22Rv1 (cell line): ENCODE data around the gene GRAMD2B.
"Not testable (repeated sequence)": the region's sequence is repeated elsewhere in the genome, so short reads cannot be mapped to it uniquely, and the experiment has no call there.

ENCODE experiments used
- H3K27ac ChIP-seq: fragments of 450-650 bp; 2 replicates; pipeline ENCODE4 v1.5.1; 2017
- ZFX ChIP-seq: fragments of 450-650 bp; IDR thresholded peaks from 2 replicates; pipeline ENCODE4 v1.6.1; 2017; ENCODE audit warnings: antibody characterized with exemption, borderline replicate concordance
- TF ChIP-seq, protein P1 (sequence below): fragments of 450-650 bp; IDR thresholded peaks from 2 replicates; pipeline ENCODE4 v1.5.1; 2017; ENCODE audit warnings: mild to moderate bottlenecking

Gene GRAMD2B

DNA sequence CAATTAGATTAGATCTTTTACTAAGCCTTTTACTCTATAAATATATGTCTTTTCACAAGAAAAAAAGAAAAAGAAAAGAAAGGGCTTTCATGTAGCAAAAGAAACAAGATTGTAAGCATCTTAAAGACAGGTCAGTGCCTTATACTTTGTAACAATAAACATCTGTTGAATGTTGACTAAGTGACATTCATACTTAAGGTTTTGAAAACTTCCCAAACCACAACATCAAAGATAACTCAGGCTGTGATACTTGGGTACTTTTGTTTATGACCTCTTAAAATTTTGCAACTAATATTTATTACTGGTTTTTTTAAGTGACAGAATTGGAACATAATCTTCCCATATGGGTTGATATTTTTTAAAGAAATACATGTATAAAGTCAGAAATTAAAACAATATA is 7.4 kb downstream of the GRAMD2B start:
- TF ChIP-seq, protein P1, sequence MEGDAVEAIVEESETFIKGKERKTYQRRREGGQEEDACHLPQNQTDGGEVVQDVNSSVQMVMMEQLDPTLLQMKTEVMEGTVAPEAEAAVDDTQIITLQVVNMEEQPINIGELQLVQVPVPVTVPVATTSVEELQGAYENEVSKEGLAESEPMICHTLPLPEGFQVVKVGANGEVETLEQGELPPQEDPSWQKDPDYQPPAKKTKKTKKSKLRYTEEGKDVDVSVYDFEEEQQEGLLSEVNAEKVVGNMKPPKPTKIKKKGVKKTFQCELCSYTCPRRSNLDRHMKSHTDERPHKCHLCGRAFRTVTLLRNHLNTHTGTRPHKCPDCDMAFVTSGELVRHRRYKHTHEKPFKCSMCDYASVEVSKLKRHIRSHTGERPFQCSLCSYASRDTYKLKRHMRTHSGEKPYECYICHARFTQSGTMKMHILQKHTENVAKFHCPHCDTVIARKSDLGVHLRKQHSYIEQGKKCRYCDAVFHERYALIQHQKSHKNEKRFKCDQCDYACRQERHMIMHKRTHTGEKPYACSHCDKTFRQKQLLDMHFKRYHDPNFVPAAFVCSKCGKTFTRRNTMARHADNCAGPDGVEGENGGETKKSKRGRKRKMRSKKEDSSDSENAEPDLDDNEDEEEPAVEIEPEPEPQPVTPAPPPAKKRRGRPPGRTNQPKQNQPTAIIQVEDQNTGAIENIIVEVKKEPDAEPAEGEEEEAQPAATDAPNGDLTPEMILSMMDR: no peak
- TF ChIP-seq ZFX: no peak
- no peak overlapping the region for H3K27ac ChIP-seq

DNA sequence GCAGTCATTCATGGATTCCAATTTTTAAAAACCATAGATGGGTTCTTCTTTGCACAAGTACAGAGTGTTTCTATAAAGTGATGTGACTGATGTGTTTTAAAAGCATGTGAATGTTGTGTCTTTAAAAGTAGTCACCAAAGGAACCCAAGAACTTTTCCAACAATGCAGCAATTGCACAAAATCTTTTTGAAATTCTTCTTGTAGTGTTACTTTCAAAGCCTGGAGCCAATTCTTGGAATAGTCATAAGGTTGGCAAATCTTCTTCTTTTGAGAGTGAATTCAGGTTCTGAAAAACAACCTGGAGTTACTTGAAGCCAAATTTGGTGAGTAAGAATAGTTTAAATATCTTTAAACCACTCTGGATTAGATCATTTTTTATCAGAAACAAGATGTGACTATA is 10.5 kb downstream of the GRAMD2B start:
- TF ChIP-seq, protein P1: no peak
- TF ChIP-seq ZFX: no peak
- H3K27ac ChIP-seq: no peak overlapping the region

DNA sequence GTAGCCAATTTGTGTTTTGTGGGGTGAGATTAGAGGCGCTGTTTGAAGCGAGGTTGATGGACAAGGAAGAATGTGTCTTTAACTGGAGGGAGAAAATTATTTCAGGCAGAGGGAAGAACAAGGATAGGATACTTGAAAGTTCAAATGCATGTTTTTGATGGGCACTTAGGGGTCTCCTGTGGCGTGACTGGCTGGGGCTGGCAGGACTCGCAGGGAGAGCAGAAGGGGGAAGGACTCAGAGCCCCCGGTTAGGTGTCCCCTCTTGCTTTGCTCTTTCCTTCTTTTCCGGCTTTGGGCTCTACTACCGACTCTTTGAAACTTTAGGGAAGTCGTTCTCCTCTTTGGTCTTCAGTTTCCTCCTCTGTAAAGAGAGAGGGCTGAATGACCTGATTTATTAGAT is 12.1 kb downstream of the GRAMD2B start:
- TF ChIP-seq ZFX: no peak
- TF ChIP-seq, protein P1: no peak
- no peak overlapping the region for H3K27ac ChIP-seq

DNA sequence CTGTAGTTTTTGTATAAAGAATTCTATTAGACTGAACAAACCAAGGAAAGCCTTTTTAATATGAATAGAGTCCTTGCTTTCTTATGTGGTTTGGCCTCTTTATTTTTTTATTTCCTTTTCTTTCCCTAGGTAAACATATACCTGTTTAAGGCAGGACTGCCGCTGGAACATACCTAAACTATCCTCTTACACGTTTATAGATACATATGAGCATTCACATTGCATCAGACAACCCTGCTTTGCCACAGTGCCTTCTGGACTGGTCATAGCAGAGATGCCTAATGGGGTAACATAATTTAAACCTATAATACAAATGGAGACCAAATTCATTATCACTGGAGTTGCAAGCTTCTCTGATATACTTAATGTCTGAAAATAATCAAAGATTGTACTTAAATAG is 12.5 kb downstream of the GRAMD2B start:
- TF ChIP-seq ZFX: no peak
- TF ChIP-seq, protein P1: no peak
- no peak overlapping the region for H3K27ac ChIP-seq

DNA sequence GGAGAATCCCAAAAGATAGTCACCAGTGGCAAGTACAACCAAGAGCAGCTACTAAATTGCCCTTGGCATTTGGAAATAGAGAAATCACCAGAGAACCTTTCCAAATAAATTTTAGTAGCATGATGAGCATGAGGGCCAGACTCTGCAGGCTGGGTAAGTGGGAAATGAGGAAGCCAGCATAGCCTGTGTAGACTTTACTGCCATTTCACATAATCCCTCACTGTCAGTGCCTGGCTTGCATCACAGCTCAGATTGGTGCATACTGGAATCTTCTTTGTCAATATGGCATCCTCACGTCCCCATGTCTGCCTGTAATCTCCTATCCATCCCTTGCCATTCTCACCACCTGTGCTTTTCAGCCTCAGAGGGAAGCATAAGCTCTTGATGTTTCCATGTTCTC is 14.5 kb downstream of the GRAMD2B start:
- no peak overlapping the region for H3K27ac ChIP-seq
- TF ChIP-seq, protein P1: no peak
- TF ChIP-seq ZFX: no peak

DNA sequence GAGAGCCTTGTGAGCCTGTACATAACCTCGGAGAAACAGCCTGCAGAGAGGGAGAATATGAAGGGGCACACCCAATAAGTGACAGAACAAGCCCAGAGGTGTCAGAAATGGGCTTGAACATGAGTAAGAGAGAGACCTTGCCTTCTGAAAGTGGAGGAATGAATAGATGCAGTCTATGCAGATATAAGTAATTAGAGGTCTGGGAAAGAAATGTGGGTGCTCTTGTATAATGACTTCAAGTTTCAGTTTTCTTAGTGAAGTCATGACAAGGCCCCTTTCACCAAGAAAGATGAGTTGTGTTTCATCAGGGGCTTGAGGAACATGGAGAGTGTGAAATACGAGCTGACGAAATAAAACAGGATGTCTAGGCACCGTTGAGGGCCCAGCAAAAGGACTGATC is 15.1 kb downstream of the GRAMD2B start:
- TF ChIP-seq ZFX: no peak
- TF ChIP-seq, protein P1: no peak
- no peak overlapping the region for H3K27ac ChIP-seq

DNA sequence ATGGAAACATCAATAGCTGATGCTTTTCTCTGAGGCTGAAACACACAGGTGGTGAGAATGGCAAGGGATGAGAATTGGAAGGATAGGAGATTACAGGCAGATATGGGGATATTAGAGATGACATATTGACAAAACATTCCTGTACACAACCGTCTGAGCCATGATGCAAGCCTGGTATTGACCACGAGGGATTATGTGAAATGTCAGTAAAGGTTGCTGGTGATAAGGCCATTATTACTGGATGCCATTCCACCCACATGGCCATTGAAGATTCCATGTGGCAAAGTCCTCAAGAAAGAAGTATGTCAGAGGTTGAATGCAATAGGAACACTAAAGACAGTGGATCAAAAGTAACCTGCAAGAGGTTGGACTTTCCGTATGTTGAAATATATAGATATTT is 15.7 kb downstream of the GRAMD2B start:
- no peak for TF ChIP-seq ZFX
- TF ChIP-seq, protein P1: no peak
- no peak overlapping the region for H3K27ac ChIP-seq

DNA sequence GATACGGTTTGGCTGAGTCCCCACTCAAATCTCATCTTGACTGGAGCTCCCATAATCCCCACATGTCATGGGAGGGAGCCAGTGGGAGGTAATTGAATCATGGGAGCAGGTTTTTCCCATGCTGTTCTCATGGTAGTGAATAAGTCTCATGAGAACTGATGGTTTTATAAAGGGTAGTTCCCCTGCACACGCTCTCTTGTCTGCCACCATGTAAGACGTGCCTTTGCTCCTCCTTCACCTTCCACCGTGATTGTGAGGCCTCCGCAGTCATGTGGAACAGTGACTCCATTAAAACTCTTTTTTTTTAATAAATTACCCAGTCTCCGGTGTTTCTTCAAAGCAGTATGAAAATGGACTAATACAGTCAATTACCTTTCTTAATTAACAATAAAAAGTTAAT is 16.5 kb downstream of the GRAMD2B start:
- H3K27ac ChIP-seq: not testable (repeated sequence)
